Measurements from ENCODE around the gene CASZ1.

Gene CASZ1

DNA sequence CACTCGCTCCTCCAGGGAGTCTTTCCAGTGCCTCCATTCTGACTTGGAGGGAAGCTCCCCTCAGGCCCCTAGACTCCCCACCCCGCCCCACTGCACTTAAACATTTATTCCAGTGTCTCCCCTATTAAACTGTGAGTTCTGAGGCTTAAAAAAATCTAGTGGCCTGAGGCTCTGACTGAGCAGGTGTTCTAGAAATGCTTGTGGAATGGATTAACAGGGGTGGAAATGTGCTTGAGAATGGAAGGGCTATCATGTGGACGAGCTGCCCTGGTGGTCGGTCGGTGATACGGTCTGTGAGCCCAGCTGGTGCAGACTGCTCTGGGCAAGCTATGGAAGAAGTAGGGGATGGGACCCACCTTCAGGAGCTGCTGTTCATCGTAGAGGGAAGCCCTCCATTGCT is 191.5 kb downstream of the CASZ1 start:
- no peak for DNase-seq (ENCODE audit: extremely low read depth, low read depth)

DNA sequence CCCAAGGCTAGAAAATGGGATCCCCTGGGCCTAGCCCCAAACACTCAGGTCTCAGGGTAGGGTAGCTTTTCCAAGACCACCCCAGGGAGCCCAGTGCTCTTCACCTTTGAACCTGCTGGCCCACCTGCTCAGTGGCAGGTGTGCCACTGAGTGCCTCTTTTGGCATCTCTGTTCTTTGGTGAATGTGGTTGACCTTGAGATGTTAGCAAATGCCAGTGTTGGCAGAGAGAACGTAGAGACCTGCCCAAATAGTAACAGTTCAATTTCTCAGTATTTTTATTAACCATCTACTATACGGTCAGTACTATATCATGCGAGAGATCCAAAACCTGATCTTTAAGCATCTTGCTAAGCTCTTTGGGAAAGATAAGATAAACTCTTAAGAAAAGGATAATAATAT is 193.5 kb downstream of the CASZ1 start:
- no peak for DNase-seq (ENCODE audit: extremely low read depth, low read depth)
- no peak overlapping the region for H3K4me3 ChIP-seq (replicated peaks; ENCODE audit: low read depth, low read length)
- TF ChIP-seq, protein P1, sequence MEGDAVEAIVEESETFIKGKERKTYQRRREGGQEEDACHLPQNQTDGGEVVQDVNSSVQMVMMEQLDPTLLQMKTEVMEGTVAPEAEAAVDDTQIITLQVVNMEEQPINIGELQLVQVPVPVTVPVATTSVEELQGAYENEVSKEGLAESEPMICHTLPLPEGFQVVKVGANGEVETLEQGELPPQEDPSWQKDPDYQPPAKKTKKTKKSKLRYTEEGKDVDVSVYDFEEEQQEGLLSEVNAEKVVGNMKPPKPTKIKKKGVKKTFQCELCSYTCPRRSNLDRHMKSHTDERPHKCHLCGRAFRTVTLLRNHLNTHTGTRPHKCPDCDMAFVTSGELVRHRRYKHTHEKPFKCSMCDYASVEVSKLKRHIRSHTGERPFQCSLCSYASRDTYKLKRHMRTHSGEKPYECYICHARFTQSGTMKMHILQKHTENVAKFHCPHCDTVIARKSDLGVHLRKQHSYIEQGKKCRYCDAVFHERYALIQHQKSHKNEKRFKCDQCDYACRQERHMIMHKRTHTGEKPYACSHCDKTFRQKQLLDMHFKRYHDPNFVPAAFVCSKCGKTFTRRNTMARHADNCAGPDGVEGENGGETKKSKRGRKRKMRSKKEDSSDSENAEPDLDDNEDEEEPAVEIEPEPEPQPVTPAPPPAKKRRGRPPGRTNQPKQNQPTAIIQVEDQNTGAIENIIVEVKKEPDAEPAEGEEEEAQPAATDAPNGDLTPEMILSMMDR (IDR thresholded peaks at IDR 0.05; ENCODE audit: low read depth, low read length, missing control alignments): no peak

More for the DNA sequence above, 191.5 kb downstream of the CASZ1 start:
- no peak overlapping the region for H3K4me3 ChIP-seq (replicated peaks; ENCODE audit: low read depth, low read length)
- TF ChIP-seq, protein P1 (IDR thresholded peaks at IDR 0.05; ENCODE audit: low read depth, low read length, missing control alignments): no peak

DNA sequence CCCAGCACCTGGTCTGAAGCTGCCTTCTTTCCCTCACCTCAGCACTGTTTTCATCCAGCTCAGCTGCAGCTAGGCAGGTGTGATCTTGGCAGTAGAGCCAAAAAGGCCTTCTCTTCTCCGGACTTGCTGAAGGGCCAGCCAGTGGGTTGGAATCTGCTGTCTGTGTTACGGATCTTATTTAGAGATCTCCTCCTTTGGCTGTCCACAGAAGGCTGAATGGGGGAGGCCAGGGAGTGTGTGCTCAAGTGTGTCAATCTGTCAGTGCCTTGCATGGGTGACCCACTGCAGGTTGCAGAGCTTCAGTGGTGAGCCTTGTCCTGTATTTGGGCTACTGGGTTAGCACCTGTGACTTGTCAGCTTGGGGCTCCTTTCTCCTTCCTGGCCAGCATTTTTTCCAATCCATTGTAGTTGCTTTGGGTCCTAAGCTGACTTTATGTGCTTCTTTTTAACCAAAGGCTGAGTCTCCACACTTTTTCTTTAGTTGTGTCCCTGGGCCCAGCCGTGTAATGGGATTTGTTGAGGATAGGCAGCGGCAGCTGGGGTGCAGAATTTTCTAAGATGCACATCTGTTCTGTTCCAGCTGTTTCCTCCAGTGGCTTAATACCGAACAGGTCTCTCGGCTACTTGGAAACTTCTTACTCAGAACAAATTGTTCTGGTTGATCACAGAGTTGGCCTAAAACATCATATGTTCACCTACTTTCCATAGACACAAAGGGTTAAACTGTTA is 194.9 kb downstream of the CASZ1 start:
- no peak for DNase-seq (ENCODE audit: extremely low read depth, low read depth)
- TF ChIP-seq, protein P1 (IDR thresholded peaks at IDR 0.05; ENCODE audit: low read depth, low read length, missing control alignments): no peak

DNA sequence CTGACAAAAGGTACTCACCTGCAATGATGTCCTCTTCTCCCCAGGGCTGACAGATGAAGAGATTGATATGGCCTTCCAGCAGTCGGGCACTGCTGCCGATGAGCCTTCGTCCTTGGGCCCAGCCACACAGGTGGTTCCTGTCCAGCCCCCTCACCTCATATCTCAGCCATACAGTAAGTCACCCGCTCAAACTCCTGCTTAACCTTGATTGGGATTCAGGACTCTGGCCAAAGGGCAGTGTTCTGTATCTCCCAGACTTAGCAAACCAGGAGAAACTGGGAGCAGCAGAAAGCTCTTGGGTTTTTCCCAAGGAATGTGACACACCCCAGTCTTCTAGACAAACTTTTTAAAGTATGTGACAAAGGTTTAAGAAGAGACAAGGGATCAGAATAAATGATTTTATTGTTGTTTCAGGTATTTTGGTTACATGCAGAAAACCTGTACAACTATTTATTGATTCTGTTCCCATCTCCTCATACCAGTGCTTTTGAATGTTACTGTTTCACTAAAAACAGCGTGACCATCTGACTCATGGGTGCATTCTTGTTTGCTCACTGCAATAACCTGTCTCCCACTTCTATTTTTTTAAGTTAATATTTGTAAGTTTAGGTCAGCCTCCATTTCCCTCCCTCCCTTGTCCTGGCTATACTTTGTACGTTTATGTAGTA is 197.1 kb downstream of the CASZ1 start:
- no peak overlapping the region for H3K4me3 ChIP-seq (replicated peaks; ENCODE audit: low read depth, low read length)
- TF ChIP-seq, protein P1 (IDR thresholded peaks at IDR 0.05; ENCODE audit: low read depth, low read length, missing control alignments): no peak
- no peak for DNase-seq (ENCODE audit: extremely low read depth, low read depth)

More for the DNA sequence above, 194.9 kb downstream of the CASZ1 start:
- no peak overlapping the region for H3K4me3 ChIP-seq (replicated peaks; ENCODE audit: low read depth, low read length)

DNA sequence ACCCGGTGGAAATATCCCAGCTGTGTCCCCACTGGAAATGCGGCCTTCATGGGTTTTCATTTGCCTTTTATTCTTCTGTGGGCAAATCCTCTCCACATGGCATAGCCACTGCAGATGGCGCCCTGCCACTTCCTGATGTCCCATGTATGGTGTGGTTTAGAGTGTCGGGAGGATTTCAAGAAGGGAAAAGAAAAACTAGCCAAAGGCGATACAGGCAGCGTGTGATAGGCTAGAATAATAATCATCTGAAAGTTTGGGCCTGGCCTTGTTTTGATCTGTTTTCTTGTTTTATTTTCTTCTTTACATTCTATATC is 198.1 kb downstream of the CASZ1 start:
- TF ChIP-seq, protein P1 (IDR thresholded peaks at IDR 0.05; ENCODE audit: low read depth, low read length, missing control alignments): no peak
- no peak overlapping the region for H3K4me3 ChIP-seq (replicated peaks; ENCODE audit: low read depth, low read length)
- no peak for DNase-seq (ENCODE audit: extremely low read depth, low read depth)

DNA sequence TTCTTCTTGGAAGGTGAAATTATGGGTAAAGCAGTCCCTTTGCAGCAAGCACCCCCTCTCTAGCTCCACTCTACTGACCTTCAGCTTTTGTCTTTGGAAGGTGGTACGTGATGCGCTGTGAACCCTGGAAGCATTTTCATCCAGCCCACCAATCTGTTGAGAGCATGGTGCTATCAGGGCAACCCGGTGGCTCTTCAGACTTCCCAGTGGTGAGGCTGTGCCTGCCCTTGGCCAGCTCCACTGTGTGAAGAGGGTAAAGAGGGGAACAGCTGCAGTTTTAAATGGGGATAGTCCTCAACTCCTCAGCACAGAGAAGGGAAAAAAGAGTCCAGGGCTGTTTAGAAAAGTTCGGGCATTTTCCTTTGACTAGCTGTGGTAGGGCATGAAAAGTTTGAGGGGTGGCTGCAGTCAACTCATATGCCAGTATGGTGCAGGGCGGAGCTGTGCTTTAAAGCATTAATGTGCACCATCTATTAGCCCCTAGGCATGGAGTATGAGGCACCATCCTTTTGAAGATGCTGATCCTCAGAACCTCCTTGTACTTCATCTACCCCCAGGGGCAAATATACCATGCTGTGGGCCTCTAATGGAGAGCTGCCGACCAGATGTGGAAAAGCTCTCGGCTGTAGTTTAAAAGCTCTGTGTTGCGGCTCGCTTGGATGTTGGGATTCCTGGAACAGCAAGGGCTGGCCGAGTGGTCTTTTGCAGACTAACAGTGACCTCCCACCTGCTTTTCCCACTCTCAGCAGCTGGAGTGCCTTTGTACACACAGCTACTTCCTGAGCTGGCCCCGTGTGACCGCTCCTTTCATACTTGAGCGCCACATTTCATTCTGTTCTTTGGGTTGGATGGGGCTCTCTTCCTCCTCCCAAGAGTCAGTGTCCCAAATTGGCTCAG is 198.7 kb downstream of the CASZ1 start:
- TF ChIP-seq, protein P1 (IDR thresholded peaks at IDR 0.05; ENCODE audit: low read depth, low read length, missing control alignments): no peak
- no peak overlapping the region for H3K4me3 ChIP-seq (replicated peaks; ENCODE audit: low read depth, low read length)
- no peak for DNase-seq (ENCODE audit: extremely low read depth, low read depth)

All from HFF-Myc (cell line).